PFSK-1 (cell line): Measurements from ENCODE around the gene SUPT6H.

Source experiments
- POLR2AphosphoS5 ChIP-seq: IDR thresholded peaks from 2 replicates; pipeline ENCODE4 v1.6.1; 2012; ENCODE audit warnings: low read depth, mild to moderate bottlenecking, control low read depth, low read length, moderate library complexity
- REST ChIP-seq, 2 experiments: IDR thresholded peaks; 2 replicates each; pipeline versions ENCODE4 v1.6.1 to v1.8.0; 2011 to 2012; ENCODE audit warnings: low read depth in 2 of 2, low read length in 2 of 2, control low read depth in 1 of 2, inconsistent platforms in 1 of 2, mild to moderate bottlenecking in 1 of 2, moderate library complexity in 1 of 2; ENCODE audit not compliant: insufficient read depth in 1 of 2
- SIN3A ChIP-seq: IDR thresholded peaks from 2 replicates; pipeline ENCODE4 v1.6.1; 2012; ENCODE audit warnings: mild to moderate bottlenecking, low read length, moderate library complexity, borderline replicate concordance; ENCODE audit not compliant: insufficient read depth

DNA sequence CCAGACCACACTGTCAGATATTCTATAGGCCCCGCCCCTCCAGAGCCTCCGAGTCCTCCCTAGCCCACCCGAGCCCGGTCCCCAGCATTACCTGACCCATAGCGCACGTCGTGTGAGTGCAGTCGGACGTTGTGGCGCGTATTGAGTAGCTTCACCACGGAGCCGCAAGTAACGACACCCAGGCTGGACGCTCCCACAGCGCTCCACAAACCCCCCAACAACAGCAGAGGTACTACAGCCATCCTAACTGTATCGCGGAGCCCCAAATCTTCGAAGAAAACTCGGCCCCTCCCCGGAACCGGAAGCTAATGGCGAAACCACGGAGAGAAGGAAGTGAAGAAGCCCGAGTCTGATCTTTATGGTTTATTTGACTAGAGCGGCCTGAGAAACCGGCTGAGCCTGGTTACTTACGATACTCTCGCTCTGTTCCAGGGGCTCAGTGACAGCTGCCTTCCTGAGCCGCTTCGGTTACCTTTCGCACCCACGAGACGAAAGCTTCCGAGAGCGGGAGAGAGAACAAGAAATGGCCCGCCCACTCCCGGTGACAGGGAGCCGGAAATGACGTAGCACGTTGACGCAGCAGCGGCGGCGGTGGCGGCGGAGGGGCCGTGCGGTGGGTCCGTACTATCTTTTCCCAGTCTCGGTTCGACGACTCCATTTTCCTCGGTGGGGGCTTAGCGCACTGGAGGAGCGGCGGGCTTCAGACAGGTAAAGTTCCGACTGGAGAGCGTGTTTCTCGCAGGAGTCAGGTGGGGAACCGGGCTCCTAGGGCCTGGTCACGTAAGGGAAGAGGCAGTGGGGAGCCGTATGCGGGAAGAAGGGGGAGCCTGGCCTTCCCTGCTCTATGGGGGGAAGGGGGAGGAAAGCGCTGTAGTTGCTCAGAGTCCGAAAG, at the start of gene SUPT6H, which contains the start of gene SDF2:
- TF ChIP-seq POLR2AphosphoS5 (peak; percentile 87), REST (IDR thresholded peaks at IDR 0.05; ENCODE audit: insufficient read depth in 1 of 2, low read depth in 2 of 2, low read length in 2 of 2) (no peak), SIN3A (peak; percentile 69; the same call in 1 of the 2 replicates)
